D341Med (cell line): ENCODE data around the gene TM4SF20.

ENCODE experiments used
- DNase-seq: peaks from one replicate; pipeline ENCODE4 v3.0.0; 2012; ENCODE audit warnings: low spot score

The TM4SF20 gene, protein sequence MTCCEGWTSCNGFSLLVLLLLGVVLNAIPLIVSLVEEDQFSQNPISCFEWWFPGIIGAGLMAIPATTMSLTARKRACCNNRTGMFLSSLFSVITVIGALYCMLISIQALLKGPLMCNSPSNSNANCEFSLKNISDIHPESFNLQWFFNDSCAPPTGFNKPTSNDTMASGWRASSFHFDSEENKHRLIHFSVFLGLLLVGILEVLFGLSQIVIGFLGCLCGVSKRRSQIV

DNA sequence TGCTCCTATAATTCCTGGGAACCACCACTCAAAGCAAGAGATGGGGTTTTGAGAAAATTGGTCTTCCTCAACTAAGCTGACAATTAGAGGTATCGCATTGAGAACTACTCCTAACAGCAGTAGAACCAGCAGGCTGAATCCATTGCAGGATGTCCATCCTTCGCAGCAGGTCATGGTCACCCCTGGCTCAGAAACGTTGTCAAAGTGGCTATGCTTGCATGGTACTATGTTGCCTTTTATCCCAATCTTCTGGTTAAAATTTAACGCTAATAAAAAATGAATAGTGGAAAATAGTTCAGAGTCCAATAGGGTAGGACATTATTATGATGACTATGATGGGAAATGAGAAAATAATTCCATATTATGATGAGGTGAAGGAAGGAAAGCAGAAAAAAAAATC is at the start of gene TM4SF20:
TM4SF20 (minus strand) TSS at position 212 of the 400 bp plus-strand sequence; CDS start at position 174, 38 bp downstream.
- DNase-seq, result no peak

GRCh38 chr2:227428731-227429285 is 49.7 kb upstream of the TM4SF20 start:
- DNase-seq, result no peak

DNA sequence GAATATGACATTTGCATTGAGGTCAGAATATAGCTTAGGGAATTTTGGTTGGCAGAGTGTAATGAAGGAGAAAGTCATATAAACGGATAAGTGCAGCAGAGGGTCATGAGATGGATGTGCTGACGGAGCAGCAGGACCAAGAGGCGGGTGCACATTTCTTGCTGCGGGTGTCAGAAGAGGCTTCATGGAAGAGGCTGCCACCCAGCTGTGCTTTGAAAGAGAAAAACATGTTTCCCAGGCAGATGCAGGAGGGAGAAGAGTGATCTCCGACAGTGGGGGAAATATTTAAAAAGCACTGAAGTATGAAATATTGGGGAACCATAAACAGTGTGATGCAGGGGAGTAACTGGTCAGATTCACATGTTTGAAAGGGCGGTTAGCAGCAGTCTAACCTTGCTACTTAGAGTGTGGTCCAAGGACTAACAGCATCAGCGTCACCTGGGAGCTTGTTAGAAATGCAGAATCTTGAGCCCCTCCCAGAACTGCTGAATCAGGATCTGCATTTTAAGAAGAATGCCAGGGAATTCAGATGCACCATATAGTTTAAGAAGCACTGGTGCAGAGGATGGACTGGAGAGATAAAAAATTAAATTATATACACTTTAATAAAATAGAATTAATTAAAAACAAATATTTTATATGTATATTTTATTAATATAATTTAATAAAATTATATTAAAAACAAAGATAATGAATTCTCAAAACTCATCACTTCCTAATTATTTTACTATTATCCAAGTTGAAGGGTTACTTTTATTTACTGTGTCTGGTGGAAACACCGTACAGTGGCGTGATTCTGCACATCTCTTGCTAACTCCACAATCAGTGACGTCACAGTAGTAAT is 44.8 kb upstream of the TM4SF20 start:
- no peak for DNase-seq

- DNase-seq, result no peak
Observed at GRCh38 chr2:227420087-227421052, 41.3 kb upstream of the TM4SF20 start.

DNA sequence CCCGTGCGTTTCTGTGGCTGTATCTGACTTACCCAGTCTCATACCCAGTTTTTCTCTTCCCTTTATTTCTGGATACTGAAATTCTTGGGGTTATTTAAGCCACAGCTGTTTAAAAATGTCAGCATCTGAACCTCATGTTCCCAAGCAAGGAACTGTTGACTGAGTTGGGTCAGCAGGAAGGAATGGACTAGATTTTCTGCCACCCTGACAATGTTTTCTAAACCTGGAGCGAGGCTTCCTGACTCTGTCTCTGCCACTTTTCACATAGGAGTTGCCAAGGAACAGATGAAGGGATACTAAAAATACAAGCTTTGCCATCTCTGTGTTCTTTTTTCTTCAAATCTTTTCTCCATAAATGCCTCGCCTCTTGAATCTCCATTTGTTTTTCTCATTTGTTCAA is 37.6 kb upstream of the TM4SF20 start:
- no peak for DNase-seq

GRCh38 chr2:227415538-227416424 is 36.7 kb upstream of the TM4SF20 start:
- no peak for DNase-seq

DNA sequence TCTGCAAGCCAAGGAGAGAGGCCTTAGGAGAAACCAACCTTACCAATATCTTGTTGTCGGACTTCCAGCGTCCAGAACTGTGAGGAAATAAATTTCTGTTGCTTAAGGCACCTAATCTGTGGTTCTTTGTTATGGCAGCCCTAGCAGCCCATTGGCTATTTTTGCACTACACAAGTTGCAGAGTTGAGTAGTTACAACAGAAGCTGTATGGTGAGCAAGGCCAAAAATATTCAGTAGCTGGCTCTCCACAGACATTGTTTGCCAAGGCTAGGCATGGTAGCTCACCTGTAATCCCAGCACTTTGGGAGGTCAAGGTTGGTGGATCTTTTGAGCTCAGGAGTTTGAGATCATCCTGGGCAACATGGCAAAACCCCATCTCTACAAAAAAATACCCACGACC is 35.7 kb upstream of the TM4SF20 start:
- DNase-seq, result no peak

DNA sequence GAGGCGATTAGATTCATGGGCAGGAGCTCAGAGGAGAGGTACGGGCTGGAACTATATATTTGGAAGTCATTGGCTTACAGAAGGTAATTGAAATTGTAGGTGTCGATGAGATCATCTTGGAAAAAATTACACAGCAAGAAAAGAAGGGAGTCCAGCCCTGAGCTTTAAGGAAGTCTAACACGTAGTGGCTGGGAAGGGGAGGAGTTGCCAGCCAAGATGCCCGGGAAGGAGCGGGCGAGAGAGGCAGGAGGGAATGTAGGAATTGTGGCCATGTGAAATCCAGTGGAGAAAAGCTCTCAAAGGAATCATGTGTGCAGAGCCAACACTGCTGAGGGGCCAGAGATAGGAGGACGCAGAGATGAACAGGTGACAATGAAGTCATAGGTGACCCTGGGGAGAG is 34.3 kb upstream of the TM4SF20 start:
- DNase-seq, result no peak

- DNase-seq, result no peak
Observed at GRCh38 chr2:227412877-227413276, 33.8 kb upstream of the TM4SF20 start.

- DNase-seq, result no peak
Observed at GRCh38 chr2:227411990-227412350, 32.9 kb upstream of the TM4SF20 start.

DNA sequence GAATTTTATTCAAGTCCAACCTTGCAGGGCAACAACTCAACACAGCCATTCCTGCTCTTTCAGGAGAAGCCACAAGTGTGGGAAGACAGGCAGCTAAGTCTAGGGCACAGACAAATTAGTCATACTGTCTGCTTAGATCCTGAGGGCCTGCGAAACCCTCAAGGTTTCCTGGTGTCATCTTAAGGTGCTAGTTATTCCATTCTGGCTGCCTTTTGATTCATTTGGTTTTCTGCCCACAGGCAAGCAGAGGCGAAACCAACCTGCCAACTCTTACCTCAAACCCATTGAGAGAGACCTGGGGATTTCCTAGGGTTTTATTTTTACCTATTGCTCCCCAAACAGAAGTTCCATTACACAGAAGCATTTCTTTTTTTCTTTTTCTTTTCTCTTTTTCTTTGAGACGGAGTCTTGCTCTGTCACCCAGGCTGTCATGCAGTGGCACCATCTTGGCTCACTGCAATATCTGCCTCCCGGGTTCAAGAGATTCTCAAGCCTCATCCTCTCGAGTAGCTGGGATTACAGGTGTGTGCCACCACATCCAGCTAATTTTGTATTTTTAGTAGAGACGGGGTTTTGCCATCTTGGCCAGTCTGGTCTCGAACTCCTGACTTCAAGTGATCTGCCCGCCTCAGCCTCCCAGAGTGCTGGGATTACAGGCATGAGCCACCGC is 32.3 kb upstream of the TM4SF20 start:
- no peak for DNase-seq

DNA sequence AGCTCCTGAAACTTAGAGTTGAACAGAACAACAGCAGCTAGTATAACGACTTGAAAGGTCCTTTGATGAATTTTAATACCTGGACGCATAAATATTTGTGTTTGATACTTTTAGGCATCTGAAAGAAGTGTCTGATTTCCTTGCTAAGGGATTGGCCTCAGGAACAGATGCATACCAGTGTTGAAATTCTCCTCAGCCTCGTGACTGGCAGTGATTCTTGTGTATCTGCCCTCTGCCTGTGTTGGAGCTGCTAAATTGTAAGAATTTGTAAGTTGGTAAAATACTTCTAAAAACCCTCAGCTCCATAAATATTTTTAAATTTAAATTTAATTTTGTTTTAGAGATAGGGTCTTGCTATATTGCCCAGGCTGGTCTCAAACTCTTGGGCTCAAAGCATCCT is 31.1 kb upstream of the TM4SF20 start:
- no peak for DNase-seq

DNA sequence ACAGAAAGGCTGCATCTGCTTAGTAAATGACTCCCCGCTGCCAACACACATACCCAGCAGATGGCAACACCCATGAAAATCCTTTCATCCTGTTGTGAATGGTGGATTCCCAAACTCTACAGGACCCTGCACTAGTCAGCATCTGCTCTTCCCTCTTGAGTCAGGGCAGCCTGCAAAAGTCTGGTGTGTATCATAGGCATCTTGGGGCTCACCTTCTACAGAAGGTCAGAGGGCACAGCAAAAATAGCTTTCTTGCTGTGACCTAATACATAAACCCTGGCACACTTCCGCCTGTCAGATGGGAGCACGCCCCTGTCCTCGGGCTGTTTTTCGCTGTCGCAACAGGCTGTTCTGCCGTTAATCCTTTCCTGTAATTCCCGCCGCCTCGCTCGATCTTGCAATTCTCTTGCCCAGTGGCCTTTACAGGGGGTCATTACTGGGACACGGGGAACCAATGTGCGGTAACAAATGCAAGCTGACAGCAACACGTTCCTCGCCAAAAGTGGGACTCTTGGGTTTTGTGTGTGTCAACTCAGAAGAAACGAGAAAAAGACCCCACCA is 28.6 kb upstream of the TM4SF20 start:
- no peak for DNase-seq

GRCh38 chr2:227406177-227407031 is 27.3 kb upstream of the TM4SF20 start:
- DNase-seq, result peak; percentile 68

DNA sequence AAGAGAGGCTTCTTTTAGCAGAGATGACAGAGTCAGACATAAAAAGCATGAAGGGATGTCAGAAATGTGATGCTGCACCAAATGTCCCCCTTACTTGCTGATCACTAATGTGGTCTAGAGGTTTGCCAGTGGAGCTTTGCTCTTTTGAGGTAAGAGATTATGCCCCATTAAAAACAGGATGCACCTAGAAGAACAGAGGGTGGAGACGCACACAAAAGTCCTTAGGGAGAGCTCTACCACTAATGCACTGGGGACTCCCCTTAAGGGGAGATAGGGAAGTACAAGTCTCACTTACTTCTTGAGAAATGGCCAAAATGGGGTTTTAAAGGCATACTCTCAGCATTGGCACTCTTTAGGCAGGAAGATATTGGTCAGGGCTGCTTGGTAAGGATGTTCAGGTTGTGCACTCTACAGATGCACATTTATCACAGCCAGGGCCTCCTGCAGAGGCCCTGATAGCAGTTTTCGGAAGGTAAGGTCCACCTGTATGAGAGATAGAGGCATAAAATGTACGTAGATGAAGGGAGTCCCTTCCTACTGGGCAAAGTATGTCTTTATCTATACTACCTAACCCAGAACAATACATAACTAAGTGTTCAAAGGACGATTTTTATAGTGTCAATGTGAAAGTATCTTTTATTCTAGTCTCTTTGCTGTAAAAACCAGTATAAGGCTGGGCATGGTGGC is 25.6 kb upstream of the TM4SF20 start:
- DNase-seq, result no peak

DNA sequence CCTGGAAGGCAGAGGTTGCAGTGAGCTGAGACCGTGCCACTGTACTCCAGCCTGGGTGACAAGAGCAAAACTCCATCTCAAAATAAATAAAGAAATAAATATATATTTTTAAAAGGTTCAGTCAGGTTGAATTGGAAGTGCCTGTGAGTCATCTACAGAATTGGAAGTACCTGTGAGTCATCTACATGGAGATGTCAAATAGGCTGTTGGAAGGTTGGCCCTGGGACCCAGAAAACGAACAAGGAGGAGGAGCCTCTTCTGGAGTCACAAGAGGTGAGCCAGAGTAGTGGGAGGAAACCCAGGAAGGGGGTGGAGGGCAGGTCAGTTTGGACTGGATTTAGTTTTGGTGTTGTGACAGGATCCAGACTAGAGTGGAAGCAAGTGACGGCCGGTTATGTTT is 23.9 kb upstream of the TM4SF20 start:
- DNase-seq, result no peak

GRCh38 chr2:227402321-227402720 is 23.2 kb upstream of the TM4SF20 start:
- no peak for DNase-seq

DNA sequence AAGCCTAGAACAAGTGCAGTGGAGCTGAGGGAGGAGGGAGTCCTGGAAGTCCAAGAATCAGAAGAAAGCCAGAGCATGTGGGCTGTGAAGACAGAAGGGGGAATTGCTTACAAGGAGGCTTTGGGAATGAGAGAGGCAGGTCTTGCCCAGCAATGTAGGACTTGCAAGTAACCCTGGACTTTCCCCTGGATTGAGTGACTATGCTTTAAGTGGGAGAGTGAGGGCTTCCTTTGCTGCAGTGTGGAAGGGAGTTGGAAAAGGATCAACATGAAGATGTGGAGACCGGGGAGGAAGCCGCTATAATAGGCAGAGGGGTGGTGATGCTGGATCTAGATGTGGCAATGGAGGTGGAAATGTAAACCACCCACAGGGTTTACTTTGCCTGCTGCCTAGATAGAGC is 22.4 kb upstream of the TM4SF20 start:
- DNase-seq, result no peak
